GM10248 (cell line): Measurements from ENCODE around the gene CTSS.

Source experiments
- CTCF ChIA-PET: fragments of 300-600 bp; sonication (Branson Sonifier 250); formaldehyde crosslinking; extraction: SDS; loops from one replicate; lab custom pipeline; 2021; ENCODE audit warnings: antibody characterized with exemption; lab: Yijun Ruan, JAX
- POLR2A ChIA-PET: fragments of 350-650 bp; sonication (Branson Sonifier 250); formaldehyde crosslinking; extraction: SDS; loops from one replicate; lab custom pipeline; 2020; ENCODE audit warnings: antibody characterized with exemption; lab: Yijun Ruan, JAX
- DNase-seq: peaks from one replicate; pipeline ENCODE4 v3.0.0; 2012; ENCODE audit errors: extremely low spot score
- TF ChIP-seq, protein P1 (sequence below): IDR thresholded peaks from 2 replicates; pipeline ENCODE4 v1.5.1; 2012; ENCODE audit warnings: mild to moderate bottlenecking, low read depth; ENCODE audit errors: extremely low read depth, missing control alignments, control extremely low read depth

CTSS gene

DNA sequence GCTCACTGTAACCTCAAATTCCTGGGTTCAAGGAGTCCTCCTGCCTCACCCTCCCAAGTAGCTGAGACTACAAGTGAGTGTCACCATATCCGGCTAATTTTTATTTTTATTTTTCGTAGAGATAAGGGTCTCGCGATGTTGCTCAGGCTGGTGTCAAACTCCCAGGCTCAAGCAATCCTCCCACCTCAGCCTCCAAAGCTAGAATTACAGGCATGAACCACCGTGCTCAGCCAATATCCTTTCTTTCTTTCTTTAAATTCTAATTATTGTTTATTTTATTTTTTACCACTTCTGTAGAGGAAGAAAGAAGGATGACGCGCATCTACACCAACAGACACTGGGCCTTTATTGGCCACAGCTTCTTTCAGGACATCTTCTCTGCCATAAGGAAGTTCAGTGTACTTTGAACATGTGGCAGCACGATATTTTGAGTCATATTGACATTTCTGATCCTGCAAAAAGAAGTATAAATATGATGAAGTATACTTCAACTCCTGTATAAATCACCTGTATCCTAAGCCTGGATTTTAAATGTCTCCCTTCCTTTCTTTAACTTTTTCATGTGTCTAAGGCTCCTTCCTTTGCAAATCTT is 15.8 kb downstream of the CTSS start:
- TF ChIP-seq, protein P1, sequence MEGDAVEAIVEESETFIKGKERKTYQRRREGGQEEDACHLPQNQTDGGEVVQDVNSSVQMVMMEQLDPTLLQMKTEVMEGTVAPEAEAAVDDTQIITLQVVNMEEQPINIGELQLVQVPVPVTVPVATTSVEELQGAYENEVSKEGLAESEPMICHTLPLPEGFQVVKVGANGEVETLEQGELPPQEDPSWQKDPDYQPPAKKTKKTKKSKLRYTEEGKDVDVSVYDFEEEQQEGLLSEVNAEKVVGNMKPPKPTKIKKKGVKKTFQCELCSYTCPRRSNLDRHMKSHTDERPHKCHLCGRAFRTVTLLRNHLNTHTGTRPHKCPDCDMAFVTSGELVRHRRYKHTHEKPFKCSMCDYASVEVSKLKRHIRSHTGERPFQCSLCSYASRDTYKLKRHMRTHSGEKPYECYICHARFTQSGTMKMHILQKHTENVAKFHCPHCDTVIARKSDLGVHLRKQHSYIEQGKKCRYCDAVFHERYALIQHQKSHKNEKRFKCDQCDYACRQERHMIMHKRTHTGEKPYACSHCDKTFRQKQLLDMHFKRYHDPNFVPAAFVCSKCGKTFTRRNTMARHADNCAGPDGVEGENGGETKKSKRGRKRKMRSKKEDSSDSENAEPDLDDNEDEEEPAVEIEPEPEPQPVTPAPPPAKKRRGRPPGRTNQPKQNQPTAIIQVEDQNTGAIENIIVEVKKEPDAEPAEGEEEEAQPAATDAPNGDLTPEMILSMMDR = no peak
- ChIA-PET POLR2A (no interaction called here), CTCF (interaction anchor here (1.1 kb wide), 1 partner anchor 19 kb away, joined by 3 read pairs; no protein-coding TSS in a partner anchor)
- DNase-seq = no peak

DNA sequence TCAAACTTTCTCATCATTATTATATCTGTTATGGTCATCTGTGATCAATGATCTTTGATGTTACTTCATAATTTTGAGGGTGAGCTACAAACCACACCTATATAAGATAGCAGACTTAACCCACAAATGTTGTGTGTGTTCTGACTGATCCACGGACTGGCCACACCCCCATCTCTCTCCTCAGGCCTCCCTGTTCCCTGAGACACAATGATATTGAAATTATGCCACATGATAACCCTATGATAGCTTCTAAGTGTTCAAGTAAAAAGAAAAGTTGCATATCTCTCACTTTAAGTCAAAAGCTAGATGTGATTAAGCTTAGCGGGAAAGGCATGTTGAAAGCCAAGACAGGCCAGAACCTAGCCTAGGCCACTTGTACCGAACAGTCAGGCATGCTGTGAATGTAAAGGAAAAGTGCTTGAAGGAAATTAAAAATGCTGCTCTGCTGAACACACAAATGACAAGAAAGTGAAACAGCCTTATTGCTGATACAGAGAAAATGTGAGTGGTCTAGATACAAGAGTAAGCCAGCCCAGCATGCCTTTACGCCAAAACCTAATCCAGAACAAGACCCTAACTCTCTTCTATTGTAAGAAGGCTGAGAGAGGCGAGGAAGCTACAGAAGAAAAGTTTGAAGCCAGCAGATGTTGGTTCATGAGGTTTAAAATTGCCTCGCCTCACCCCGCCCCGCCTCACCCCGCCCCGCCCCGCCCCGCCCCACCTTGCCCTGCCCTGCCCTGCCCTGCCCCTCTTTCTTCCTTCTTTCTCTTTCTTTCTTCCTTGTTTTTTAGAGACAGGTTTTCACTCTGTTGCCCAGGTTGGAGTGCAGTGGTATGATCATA is 16.5 kb downstream of the CTSS start:
- no peak for DNase-seq

DNA sequence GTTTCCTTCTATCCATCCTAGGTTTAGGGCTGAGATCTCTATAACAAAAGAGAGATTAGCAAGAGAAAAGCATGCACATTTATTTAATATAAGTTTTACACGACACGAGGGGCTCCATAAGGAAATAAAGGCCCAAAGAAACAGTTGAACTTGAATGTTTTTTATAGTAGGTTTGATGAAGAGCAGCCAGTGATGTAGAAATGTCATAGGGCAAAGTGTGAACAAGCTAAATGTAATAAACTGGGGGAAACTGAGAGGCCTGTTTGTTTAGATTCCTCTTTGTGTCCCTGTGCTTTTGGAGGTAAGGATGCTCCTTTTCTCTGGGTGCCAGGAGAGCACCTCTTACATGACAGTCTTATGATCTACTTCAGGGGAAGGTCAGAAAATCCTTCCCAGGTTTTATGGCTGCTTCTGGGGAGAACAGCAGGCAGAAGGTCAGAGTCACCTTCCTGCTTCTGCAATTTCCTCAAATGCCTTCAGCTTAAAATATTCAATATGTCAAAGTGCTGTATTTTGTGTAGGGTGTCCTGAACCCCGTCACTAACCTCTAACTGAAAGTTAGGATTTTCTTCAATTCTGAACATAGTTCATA is 35.4 kb downstream of the CTSS start:
- TF ChIP-seq, protein P1 = no peak
- no peak for DNase-seq
- CTCF ChIA-PET = interaction anchor here (0.8 kb wide), 1 partner anchor 9 kb away, joined by 3 read pairs; the partner anchor contains the start of gene HORMAD1
- POLR2A ChIA-PET = no interaction called here

More for the DNA sequence above, 16.5 kb downstream of the CTSS start:
- ChIA-PET CTCF (interaction anchor here (0.9 to 1.4 kb wide), 3 partner anchors 9 to 21 kb away, joined by 3 read pairs; no protein-coding TSS in a partner anchor), POLR2A (interaction anchor here (0.5 kb wide), 1 partner anchor 609 kb away, joined by 6 read pairs; no protein-coding TSS in a partner anchor)
- TF ChIP-seq, protein P1 = no peak

DNA sequence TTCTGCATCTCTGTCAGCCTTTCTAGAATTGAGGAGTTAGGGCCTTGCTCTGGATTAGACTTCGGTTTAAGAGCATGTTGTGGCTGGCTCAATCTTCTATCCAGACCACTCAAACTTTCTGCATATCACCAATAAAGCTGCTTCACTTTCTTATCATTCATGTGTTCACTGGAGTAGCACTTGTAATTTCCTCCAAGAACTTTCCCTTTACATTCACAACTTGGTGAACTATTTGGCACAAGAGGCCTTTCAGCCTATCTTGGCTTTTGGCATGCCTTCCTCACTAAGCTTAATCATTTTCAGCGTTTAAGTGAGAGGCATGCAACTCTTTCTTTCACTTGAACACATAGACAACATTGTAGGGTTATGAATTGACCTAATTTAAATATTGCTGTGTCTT is 41.2 kb downstream of the CTSS start:
- no peak for DNase-seq
- ChIA-PET POLR2A (no interaction called here), CTCF (interaction anchor here (1.4 kb wide), 1 partner anchor 10 kb away, joined by 8 read pairs; no protein-coding TSS in a partner anchor)
- TF ChIP-seq, protein P1 = no peak

DNA sequence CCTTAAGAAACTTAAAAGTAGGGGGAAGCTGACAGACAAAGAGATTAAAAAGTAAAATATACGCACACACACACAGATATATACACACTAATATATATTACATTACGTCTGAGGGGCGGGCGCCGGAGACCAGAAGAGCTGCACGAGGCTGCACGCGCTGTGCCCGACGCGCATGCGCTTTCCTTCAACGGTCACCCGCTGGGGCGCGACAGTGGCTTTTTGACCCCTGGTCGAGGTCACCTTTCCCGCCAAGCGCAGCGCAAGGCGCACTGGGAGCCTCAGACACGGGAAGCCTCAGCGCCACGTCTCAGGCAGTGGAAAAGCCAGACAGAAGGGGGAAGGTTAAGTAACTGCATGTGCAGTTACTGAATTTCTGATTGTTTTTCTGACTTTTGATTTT is 44.9 kb downstream of the CTSS start, which contains the start of gene HORMAD1:
TSS of gene HORMAD1 (minus strand) at position 193 of the 400 bp plus-strand sequence. CDS start 1,390 bp downstream, outside the sequence.
- CTCF ChIA-PET = interaction anchor here (0.6 to 1.0 kb wide), 3 partner anchors 10 to 271 kb away, joined by 3 read pairs; no protein-coding TSS in a partner anchor
- no peak for DNase-seq
- POLR2A ChIA-PET = no interaction called here
- TF ChIP-seq, protein P1 = no peak

DNA sequence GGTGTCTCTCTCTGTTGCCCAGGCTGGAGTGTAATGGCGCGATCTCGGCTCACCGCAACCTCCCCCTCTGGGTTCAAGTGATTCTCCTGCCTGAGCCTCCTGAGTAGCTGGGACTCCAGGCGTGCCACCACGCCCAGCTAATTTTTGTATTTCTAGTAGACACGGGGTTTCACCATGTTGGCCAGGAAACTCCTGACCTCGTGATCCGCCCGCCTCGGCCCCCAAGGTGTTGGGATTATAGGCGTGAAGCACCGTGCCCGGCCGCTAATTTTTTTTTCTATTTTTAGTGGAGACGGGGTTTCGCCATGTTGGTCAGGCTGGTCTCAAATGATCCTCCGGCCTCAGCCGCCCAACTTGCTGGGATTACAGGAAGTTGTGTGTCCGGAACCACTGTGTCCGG is 45.5 kb downstream of the CTSS start:
- TF ChIP-seq, protein P1 = no peak
- CTCF ChIA-PET = no interaction called here
- no peak for DNase-seq
- POLR2A ChIA-PET = no interaction called here
